NCI-H774 (cell line): ENCODE measurements around the gene SAMM50.

Experiments
- DNase-seq: peaks from one replicate; lab custom pipeline; 2025; lab: John Stamatoyannopoulos, UW

Gene SAMM50

GRCh38 chr22:43945632-43946383 lies 9.4 kb upstream of the SAMM50 start:
- peak; percentile 3 for DNase-seq

DNA sequence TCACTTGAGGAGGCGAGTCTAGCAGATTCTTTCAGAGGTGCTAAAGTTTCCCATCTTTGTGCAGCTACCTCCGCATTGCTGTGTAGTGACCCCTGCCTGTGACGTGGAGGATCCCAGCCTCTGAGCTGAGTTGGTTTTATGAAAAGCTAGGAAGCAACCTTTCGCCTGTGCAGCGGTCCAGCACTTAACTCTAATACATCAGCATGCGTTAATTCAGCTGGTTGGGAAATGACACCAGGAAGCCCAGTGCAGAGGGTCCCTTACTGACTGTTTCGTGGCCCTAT lies 8.9 kb upstream of the SAMM50 start:
- no peak for DNase-seq

GRCh38 chr22:43948836-43949406 lies 6.3 kb upstream of the SAMM50 start:
- no peak for DNase-seq

DNA sequence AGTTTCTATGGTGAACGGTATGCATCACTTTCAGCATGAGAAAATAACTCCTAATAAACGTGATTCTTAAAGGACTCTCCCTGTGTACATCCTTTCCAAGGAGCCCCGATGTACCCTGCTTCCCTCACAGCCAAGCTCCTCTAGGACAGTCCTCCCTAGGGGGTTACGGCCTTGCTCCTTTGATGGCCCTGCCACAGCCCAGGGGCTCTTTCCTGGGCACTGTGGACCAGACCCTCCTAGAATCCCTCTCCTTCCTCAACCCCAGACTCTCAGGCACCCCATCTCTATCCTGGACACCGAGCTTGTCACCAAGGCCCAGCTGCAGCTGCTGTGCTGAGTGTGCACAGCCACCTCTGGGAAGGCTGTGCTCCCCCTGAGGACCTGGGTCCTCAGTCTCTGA lies 3.9 kb upstream of the SAMM50 start:
- no peak for DNase-seq

DNA sequence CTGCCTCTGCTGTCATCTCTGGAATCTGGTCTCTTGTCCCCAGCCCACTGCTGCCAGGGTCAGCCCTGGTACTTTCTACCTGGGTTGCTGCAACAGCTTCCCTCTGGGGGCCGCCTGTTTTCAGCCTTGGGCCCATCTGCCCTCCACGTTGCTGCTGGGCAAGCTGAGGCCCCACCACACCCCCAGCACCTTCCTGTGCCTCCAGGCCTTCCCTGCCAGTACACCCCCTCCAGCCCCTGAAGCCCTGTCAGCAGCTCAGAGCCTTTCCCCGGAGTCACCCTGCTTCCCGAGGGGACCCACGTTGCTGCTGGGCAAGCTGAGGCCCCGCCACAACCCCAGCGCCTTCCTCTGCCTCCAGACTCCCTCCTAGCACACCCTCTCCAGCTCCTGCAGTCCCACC lies 3.3 kb upstream of the SAMM50 start:
- no peak for DNase-seq

DNA sequence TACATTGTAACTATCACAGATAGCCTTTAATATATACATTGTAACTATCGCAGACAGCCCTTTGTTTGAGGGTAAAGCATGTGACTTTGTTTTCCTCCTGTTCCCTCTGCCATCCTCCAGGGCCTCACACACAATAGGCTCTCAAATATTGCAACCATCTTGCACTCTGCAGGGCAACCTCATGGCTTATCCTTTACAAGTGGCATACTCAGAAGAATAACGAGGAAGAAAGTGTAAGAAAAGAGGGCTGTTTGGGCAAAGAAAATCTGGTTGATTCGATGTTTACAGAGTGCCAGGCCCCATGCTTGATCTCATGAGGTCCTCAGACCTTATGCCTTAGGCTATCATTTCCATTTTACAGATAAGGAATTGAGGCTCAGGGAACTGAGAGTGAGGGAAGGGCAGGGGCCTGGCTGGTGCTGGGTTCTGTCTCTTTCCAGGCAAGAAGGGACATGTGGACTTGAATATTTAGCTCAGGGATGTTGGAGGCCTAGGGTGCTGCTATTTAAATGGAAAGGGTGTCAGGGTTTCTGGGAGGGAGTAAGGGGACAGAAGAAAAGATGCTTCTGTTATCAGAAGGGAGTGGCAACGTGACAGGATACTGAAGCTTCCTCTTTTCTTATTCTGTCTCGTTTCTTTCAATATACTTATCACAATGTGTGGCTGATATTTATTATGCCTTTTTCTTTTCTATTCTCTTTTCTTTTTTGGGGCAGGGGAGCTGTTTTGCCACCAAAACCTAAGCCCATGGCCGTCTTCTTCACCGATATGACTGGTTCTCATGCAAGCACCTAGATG lies 1.1 kb upstream of the SAMM50 start:
- no peak for DNase-seq

- no peak for DNase-seq
These were observed 891 bp downstream of the SAMM50 start for GRCh38 chr22:43955883-43956782.

- DNase-seq: no peak
These were observed 1.7 kb downstream of the SAMM50 start for GRCh38 chr22:43956805-43957463.

- no peak for DNase-seq
These were observed 2.6 kb downstream of the SAMM50 start for GRCh38 chr22:43957871-43958270.

DNA sequence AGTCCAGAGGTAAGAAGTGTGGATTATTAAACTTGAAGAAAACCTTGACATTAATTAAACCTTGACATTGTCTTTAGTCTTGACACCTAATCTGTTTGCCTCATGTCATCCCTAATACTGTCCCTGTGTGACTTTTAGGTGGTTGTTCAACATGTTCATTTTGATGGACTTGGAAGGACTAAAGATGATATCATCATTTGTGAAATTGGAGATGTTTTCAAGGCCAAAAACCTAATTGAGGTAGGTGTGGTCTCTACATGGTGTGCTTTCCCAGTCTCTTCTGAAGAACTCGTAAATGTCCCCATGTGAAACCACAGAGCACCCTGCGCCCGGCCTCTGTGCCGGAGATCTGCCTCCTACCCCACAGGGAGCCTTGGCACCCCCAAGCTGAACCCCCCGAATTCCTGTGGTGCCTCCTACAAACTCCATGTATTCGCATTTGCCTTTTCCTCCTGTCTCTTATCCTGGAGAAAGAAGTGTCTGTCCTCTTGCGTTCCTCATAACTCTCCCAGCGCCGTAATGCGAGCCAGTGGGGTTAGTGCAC lies 9.1 kb downstream of the SAMM50 start:
- no peak for DNase-seq

DNA sequence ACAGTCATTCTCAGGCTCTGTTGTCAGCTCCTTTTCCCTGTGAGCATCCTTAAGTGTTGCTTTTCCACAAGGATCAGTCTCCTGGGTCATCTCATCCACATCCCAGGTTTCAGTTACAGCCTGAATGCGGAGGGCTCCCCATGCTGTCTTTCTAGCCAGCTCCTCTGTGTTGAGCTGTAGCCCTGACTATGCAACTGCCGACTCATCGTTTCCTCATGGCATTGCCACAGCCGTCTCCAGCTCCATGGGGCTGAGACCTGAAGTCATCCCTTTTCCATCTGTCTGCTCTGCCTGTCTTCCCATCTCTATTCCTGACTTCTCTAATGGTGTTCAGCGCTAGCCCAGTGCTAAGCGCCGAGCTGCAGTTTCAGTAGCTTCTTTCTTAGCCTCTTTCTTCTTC lies 11.8 kb downstream of the SAMM50 start:
- no peak for DNase-seq

GRCh38 chr22:43968614-43969013 lies 13.4 kb downstream of the SAMM50 start:
- no peak for DNase-seq

DNA sequence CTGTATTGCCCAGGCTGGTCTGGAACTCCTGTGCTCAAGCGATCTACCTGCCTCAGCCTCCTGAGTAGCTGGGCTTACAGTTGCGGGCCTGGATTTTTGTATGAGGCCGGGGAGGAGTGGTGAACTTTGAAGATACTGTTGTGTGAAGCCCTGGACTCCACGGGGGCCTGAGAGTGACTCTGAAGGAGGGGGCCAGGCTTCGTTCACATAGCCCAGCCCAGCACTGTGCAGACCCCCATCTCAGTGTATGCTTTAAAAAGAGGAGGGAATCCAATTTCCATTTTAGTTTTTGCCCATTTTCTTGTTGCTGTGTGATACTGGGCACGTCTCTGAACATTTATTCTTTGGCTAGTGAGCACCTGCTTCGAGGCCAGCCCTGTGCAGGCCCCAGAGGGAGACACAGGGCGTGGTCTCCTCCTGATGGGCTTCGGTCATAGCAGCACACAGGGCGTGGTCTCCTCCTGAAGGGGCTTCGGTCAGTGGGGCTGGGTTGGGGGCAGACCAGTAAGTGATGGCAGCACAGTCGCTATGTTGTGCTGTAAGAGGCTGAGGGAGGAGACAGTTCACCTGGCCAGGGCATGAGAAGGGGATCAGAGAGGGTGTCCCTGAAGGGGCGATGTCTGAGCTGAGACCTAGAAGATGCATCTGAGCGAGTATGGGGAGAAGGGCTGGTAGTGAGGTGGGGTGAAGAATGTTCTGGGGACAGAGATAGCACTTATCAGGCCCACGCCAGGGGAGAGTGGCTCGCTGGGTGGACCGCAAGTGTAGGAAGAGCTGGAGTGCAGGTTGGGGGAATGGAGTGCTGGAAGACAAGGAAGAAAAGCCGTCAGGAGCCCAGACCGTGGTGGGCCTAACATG lies 14.0 kb downstream of the SAMM50 start:
- DNase-seq: no peak

DNA sequence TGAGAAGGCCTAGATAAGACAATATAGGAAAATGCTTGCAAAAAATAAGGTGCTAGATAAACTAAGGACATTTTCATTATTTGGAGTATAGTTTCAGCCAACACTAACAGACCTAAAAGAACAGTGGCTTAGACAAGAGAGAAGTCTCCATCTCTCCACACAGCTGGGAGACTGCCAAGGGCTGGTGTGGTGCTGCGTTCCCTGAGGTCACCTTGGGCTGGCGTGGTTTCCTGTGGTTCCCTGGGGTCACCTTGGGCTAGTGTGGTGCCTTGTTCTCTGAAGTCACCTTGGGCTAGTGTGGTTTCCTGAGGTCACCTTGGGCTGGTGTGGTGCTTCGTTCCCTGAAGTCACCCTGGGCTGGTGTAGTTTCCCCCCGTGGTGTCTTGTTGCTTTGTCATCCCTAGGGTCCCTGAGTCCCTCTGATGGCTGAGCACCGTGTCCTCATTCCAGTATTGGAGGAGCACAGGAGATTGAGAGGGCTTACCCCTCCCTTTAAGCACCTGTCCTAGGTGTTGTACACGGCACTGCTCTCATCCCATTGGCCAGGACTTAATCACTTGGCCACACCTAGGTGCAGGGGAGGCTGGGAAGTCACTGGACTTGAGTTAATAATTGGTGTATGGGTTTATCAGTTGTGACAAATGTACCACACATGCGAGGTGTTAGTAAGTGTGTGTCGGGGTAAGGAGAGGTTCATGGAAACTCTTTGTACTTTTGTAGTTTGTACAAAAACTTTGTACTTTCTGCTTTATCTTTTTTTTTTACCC lies 14.9 kb downstream of the SAMM50 start:
- no peak for DNase-seq

DNA sequence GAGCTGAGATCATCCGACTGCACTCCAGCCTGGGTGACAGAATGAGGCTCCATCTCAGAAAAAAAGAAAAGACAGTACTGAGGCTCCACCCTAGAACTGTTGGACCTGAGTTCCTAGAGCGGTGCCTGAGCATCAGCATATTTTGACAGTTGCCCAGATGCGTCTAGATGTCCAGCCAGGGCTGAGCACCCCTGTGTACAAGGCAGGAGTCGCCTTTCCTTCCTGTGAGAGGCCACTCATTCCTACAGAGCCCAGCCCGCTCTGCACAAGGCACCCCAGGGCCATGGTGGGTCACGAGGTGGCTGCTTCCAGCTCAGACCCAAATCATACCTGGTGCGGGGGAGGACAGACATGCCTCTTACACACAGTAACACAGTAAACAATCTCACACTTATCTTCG lies 15.9 kb downstream of the SAMM50 start:
- no peak for DNase-seq

DNA sequence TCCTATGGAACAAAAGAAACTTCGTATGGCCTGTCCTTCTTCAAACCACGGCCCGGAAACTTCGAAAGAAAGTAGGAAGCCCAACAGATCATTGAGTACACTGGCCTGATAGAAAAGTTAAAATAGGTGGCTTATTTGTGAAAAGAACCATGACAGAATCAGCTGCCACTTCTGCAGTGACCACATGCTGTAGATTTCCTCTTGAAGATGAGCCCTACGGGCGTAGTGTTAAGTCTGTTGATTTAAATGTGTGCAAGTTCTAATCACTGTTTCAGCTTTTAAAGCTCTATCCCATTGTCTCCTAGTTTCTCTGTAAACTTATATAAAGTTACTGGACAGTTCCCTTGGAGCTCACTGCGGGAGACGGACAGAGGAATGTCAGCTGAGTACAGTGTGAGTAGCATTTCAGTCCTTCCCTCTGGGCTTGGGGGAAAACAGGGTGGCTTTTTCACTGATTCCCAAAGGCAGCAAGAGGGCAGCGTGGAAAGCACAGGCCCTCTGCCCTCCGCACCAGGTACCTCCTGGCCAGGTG lies 17.8 kb downstream of the SAMM50 start:
- DNase-seq: no peak

DNA sequence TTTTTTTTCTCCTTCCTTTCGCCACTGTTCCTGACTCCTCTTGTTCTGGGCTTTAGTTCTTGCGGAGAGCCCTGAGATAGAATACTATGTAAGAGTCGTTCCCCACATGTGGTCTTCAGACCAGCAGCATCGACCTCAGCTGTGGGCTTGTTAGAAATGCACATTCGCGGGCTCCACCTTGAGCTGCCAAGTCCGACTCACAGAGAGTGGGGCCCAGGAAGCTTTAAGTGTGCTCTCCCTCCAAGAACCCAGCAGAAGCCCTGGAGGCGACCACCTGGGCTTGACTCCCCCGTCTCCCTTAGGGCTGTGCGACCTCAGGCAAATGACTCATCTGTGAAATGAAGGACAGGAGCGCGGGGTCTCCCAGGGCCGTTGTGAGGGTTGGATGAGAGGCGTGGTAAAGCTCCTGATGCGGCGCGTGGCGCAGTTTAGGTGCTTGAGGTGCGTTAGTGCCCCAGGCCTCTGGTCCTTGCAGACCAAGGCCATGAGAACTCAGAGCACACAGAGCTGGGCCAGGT lies 18.8 kb downstream of the SAMM50 start:
- DNase-seq: no peak

GRCh38 chr22:43975041-43975440 lies 19.8 kb downstream of the SAMM50 start:
- DNase-seq: no peak
